ENCODE measurements around the gene WNT3. TPM values are rescaled to one million over a fixed set of nuclear protein-coding genes. Genes with fewer than 3 reads are reported as not detected.

Gene WNT3
- total and polyA plus RNA-seq, 4 donors = 0.19 to 4.3 (median 2.7) TPM

- no peaks in the 10 kb centered on the region for H3K27me3 ChIP-seq (ENCODE audit: control insufficient read depth in 4 of 4, insufficient read depth in 4 of 4, low read length in 3 of 4)
- peaks cover 0 to 3% (median 0%) of the 10 kb centered on the region in 4 donors for H3K4me1 ChIP-seq (ENCODE audit: control insufficient read depth in 4 of 4, insufficient read depth in 4 of 4, low read length in 3 of 4)
- H3K36me3 ChIP-seq (ENCODE audit: control insufficient read depth in 4 of 4, insufficient read depth in 3 of 4, low read depth in 1 of 4, low read length in 3 of 4) = peaks cover 0 to 22% (median 14%) of the 10 kb centered on the region in 4 donors
- H3K9me3 ChIP-seq (ENCODE audit: control insufficient read depth in 4 of 4, low read length in 3 of 4) = no peaks in the 10 kb centered on the region
- TF ChIP-seq TAF1 (conservative IDR thresholded peaks at IDR 0.05) (no peak), SP1 (IDR thresholded peaks at IDR 0.05) (no peak), ATF3 (IDR thresholded peaks at IDR 0.05) (no peak), FOXA1 (IDR thresholded peaks at IDR 0.05) (no peak), RAD21 (IDR thresholded peaks at IDR 0.05) (no peak), FOXA2 (IDR thresholded peaks at IDR 0.05) (no peak), NR2F2 (IDR thresholded peaks at IDR 0.05) (no peak), RXRA (IDR thresholded peaks at IDR 0.05) (no peak)
- WGBS = 95% methylated on average over 2 of the region's 2 CpGs
- no peak overlapping the region for H3K27ac ChIP-seq (ENCODE audit: low read depth in 1 of 2, low read length in 2 of 2)
- H3K9ac ChIP-seq (ENCODE audit: low read depth in 1 of 2, low read length in 2 of 2) = no peak overlapping the region
- H3K4me3 ChIP-seq (ENCODE audit: low read depth in 1 of 3, low read length in 3 of 3) = no peak overlapping the region
- no peak for DNase-seq (ENCODE audit: low spot score)
Measured at GRCh38 chr17:46756861-46757260, 61.6 kb downstream of the WNT3 start.

- Histone ChIP-seq H3K27me3 (ENCODE audit: control insufficient read depth in 4 of 4, insufficient read depth in 4 of 4, low read length in 3 of 4) (no peaks in the 10 kb centered on the region), H3K4me1 (ENCODE audit: control insufficient read depth in 4 of 4, insufficient read depth in 4 of 4, low read length in 3 of 4) (peaks cover 0 to 3% (median 0%) of the 10 kb centered on the region in 4 donors), H3K27ac (ENCODE audit: low read depth in 1 of 2, low read length in 2 of 2) (no peak overlapping the region), H3K9me3 (ENCODE audit: control insufficient read depth in 4 of 4, low read length in 3 of 4) (no peaks in the 10 kb centered on the region), H3K9ac (ENCODE audit: low read depth in 1 of 2, low read length in 2 of 2) (no peak overlapping the region), H3K4me3 (ENCODE audit: low read depth in 1 of 3, low read length in 3 of 3) (no peak overlapping the region), H3K36me3 (ENCODE audit: control insufficient read depth in 4 of 4, insufficient read depth in 3 of 4, low read depth in 1 of 4, low read length in 3 of 4) (peaks cover 0 to 26% (median 15%) of the 10 kb centered on the region in 4 donors)
- WGBS = 88% methylated on average over 4 of the region's 4 CpGs
- DNase-seq (ENCODE audit: low spot score) = no peak
- TF ChIP-seq FOXA1 (IDR thresholded peaks at IDR 0.05) = no peak
- TF ChIP-seq ATF3 (IDR thresholded peaks at IDR 0.05) = no peak
- no peak for TF ChIP-seq EGR1 (IDR thresholded peaks at IDR 0.05; ENCODE audit: low read depth in 2 of 2)
- TF ChIP-seq YY1 (IDR thresholded peaks at IDR 0.05) = no peak
- TF ChIP-seq FOXA2 (IDR thresholded peaks at IDR 0.05) = no peak
- TF ChIP-seq ZBTB33 (IDR thresholded peaks at IDR 0.05) = no peak
- no peak for TF ChIP-seq HNF4A (conservative IDR thresholded peaks at IDR 0.05)
- no peak for TF ChIP-seq REST (IDR thresholded peaks at IDR 0.05)
- no peak for TF ChIP-seq NR2F2 (IDR thresholded peaks at IDR 0.05)
- TF ChIP-seq JUND (IDR thresholded peaks at IDR 0.05) = no peak
- no peak for TF ChIP-seq RAD21 (IDR thresholded peaks at IDR 0.05)
- TF ChIP-seq HNF4G (IDR thresholded peaks at IDR 0.05) = no peak
- no peak for TF ChIP-seq TAF1 (conservative IDR thresholded peaks at IDR 0.05)
- TF ChIP-seq CTCF (IDR thresholded peaks at IDR 0.05; ENCODE audit: low read depth, low read length, missing input control) = no peak
- TF ChIP-seq GABPA (IDR thresholded peaks at IDR 0.05 in 1 of 2, conservative IDR thresholded peaks at IDR 0.05 in 1 of 2) = no peak
- no peak for TF ChIP-seq MAX (IDR thresholded peaks at IDR 0.05)
- TF ChIP-seq SP1 (IDR thresholded peaks at IDR 0.05) = no peak
- TF ChIP-seq RXRA (IDR thresholded peaks at IDR 0.05) = no peak
Measured at GRCh38 chr17:46756081-46756735, 62.3 kb downstream of the WNT3 start.
